MM.1S (cell line): ENCODE data around the gene MCF2L2.
"Not testable (repeated sequence)": the region's sequence is repeated elsewhere in the genome, so short reads cannot be mapped to it uniquely, and the experiment has no call there.

ENCODE experiments used
- DNase-seq: peaks from one replicate; pipeline ENCODE4 v3.0.0-alpha.2; 2015
- H2AFZ ChIP-seq: fragments of 300-600 bp; sonication (generic); 2 replicates; pipeline ENCODE4 v1.6.0; 2016; ENCODE audit warnings: antibody characterized with exemption, low read length
- H3F3A ChIP-seq: fragments of 300-600 bp; sonication (generic); 2 replicates; pipeline ENCODE4 v1.6.1; 2016; ENCODE audit warnings: mild to moderate bottlenecking, antibody characterized with exemption, low read length, moderate library complexity, mixed read lengths; ENCODE audit not compliant: insufficient read depth
- H3K27ac ChIP-seq: fragments of 300-600 bp; sonication (generic); 2 replicates; pipeline ENCODE4 v1.5.1; 2016; ENCODE audit warnings: mild to moderate bottlenecking, low read length
- H3K27me3 ChIP-seq: fragments of 300-600 bp; sonication (generic); replicated peaks from 2 replicates; pipeline ENCODE4 v1.6.0; 2016; ENCODE audit warnings: low read length; ENCODE audit not compliant: insufficient read depth
- H3K36me3 ChIP-seq: fragments of 300-600 bp; sonication (generic); replicated peaks from 2 replicates; pipeline ENCODE4 v1.6.1; 2016; ENCODE audit warnings: mild to moderate bottlenecking, low read length, mixed read lengths; ENCODE audit not compliant: insufficient read depth
- H3K4me1 ChIP-seq: fragments of 300-600 bp; sonication (generic); 2 replicates; pipeline ENCODE4 v1.6.1; 2016; ENCODE audit warnings: low read length, mixed read lengths
- H3K4me2 ChIP-seq: fragments of 300-600 bp; sonication (generic); 2 replicates; pipeline ENCODE4 v1.6.0; 2016; ENCODE audit warnings: low read depth, low read length
- H3K4me3 ChIP-seq: fragments of 300-600 bp; sonication (generic); 2 replicates; pipeline ENCODE4 v1.5.1; 2016; ENCODE audit warnings: low read length, mixed read lengths
- H3K79me2 ChIP-seq: fragments of 300-600 bp; sonication (generic); 2 replicates; pipeline ENCODE4 v1.6.1; 2016; ENCODE audit warnings: mixed run types, low read length, mixed read lengths
- H3K9ac ChIP-seq: fragments of 300-600 bp; sonication (generic); 2 replicates; pipeline ENCODE4 v1.6.1; 2016; ENCODE audit warnings: low read length, mixed read lengths
- H3K9me2 ChIP-seq: fragments of 300-600 bp; sonication (generic); replicated peaks from 2 replicates; pipeline ENCODE4 v1.6.1; 2016; ENCODE audit warnings: mild to moderate bottlenecking, low read length, mixed read lengths; ENCODE audit not compliant: insufficient read depth
- H3K9me3 ChIP-seq: fragments of 300-600 bp; sonication (generic); replicated peaks from 2 replicates; pipeline ENCODE4 v1.6.1; 2016; ENCODE audit warnings: mild to moderate bottlenecking, low read length, mixed read lengths; ENCODE audit not compliant: insufficient read depth
- H4K20me1 ChIP-seq: fragments of 300-600 bp; sonication (generic); 2 replicates; pipeline ENCODE4 v1.6.1; 2016; ENCODE audit warnings: mild to moderate bottlenecking, low read length, moderate library complexity, mixed read lengths; ENCODE audit not compliant: insufficient read depth
- EZH2 ChIP-seq: fragments of 300-600 bp; sonication (generic); optimal IDR thresholded peaks from 2 replicates; pipeline ENCODE3; 2017; ENCODE audit warnings: low read depth, mild to moderate bottlenecking, antibody characterized with exemption, low read length, mixed read lengths
- EZH2phosphoT487 ChIP-seq: fragments of 300-600 bp; sonication (generic); IDR thresholded peaks from 2 replicates; pipeline ENCODE4 v1.6.1; 2018; ENCODE audit warnings: antibody characterized with exemption, low read length
- TF ChIP-seq, protein P1 (sequence below): fragments of 300-600 bp; sonication (generic); IDR thresholded peaks from 2 replicates; pipeline ENCODE4 v1.5.1; 2016; ENCODE audit warnings: antibody characterized with exemption, low read length, mixed read lengths

The MCF2L2 gene

DNA sequence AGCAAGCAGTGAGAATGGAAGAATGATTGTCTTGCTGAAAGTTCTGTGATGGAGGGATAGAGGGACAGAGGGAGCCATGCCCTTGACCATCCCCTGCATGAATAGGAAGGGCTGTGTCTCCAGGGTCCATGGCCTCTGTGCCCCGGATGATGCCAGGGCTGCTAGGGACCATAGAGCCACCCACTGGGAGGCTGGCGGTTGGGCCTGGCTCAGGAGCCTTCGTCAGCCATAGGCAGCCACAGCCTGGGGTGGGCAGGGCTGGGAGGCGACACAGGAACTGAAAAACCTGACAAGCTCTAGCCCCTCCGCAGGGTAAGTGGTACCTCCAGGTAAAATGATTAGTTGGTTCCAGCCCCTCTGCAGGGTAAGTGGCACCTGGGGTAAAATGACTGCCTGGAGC lies 246.8 kb downstream of the MCF2L2 start:
- TF ChIP-seq EZH2phosphoT487: no peak
- H3K27me3 ChIP-seq: no peaks in the 10 kb centered on the region
- no peak overlapping the region for H3K27ac ChIP-seq
- peaks cover 11% of the 10 kb centered on the region for H3K4me1 ChIP-seq
- H3F3A ChIP-seq: no peaks in the 10 kb centered on the region; the same call in 1 of the 2 replicates
- no peak overlapping the region for H3K9ac ChIP-seq
- H3K9me3 ChIP-seq: no peaks in the 10 kb centered on the region
- DNase-seq: no peak
- H3K36me3 ChIP-seq: no peaks in the 10 kb centered on the region
- H4K20me1 ChIP-seq: no peaks in the 10 kb centered on the region
- H3K9me2 ChIP-seq: no peaks in the 10 kb centered on the region
- H2AFZ ChIP-seq: no peak overlapping the region
- no peak overlapping the region for H3K4me3 ChIP-seq
- no peak overlapping the region for H3K4me2 ChIP-seq
- no peaks in the 10 kb centered on the region for H3K79me2 ChIP-seq

DNA sequence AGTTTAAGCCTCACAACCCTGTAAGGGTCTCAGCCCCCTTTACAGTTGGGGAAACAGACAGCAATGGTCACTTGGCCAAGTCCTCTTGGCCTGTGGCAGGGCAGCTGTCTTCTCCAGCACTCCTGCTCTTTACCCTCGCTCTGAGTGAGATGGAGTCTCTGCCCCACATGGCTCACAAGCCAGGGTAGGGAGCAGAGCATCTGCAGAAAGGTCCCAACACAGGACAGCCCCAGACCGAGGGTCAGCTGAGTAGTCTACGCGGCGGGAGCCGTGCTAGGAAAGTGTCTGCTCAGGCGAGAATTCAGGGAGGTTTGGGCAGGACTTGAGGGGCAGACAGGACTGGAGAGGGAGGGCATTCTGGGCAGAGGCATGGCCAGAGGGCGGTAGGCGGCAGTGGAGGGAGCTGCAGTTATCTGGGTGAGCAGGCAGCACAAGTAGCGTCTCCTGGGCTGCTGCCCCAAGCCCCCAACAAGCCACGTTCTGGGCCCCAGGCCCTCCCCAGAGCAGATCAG lies 247.6 kb downstream of the MCF2L2 start:
- Histone ChIP-seq H3K9me2 (no peaks in the 10 kb centered on the region), H3K79me2 (no peaks in the 10 kb centered on the region), H3K9ac (no peak overlapping the region), H2AFZ (no peak overlapping the region), H3K27ac (no peak overlapping the region), H3K27me3 (no peaks in the 10 kb centered on the region), H3K4me2 (no peak overlapping the region), H3K4me1 (peaks cover 8% of the 10 kb centered on the region), H3K4me3 (no peak overlapping the region), H3K36me3 (no peaks in the 10 kb centered on the region), H3F3A (no peaks in the 10 kb centered on the region; the same call in 1 of the 2 replicates), H3K9me3 (no peaks in the 10 kb centered on the region), H4K20me1 (no peaks in the 10 kb centered on the region)
- TF ChIP-seq EZH2: no peak
- TF ChIP-seq EZH2phosphoT487: no peak
- TF ChIP-seq, protein P1, sequence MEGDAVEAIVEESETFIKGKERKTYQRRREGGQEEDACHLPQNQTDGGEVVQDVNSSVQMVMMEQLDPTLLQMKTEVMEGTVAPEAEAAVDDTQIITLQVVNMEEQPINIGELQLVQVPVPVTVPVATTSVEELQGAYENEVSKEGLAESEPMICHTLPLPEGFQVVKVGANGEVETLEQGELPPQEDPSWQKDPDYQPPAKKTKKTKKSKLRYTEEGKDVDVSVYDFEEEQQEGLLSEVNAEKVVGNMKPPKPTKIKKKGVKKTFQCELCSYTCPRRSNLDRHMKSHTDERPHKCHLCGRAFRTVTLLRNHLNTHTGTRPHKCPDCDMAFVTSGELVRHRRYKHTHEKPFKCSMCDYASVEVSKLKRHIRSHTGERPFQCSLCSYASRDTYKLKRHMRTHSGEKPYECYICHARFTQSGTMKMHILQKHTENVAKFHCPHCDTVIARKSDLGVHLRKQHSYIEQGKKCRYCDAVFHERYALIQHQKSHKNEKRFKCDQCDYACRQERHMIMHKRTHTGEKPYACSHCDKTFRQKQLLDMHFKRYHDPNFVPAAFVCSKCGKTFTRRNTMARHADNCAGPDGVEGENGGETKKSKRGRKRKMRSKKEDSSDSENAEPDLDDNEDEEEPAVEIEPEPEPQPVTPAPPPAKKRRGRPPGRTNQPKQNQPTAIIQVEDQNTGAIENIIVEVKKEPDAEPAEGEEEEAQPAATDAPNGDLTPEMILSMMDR: no peak
- no peak for DNase-seq

DNA sequence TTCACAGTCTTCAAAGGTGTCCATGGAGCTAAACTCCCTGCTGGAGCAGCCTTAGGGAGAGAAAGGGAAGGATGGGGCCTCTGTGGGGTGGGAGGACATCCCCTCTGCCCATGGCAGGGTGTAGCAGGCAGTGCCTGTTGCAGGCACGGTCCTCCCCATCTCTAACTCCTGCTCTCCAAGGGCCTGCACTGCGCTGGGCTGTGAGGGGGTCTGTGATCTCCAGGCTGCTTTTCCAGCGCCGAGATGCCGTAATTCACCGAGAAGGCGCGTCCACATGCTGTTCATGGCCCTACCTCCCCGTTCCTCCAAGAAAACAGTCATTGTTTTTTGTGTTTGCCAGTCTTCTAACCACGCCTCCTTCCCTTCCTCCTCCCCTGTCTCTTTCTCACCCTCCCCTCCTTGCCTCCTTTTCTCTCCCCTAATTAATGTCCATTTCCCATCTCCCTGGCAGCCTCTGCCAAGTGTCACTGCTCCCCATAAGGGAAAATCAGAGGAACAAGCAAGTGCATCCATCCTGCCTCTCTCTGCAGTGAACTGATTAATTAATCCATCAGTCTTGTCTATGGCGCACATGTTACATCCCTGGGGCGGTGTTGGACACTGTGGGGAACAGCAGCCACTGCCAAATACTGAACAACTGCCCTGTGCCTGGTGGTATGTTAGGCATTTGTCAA lies 248.2 kb downstream of the MCF2L2 start:
- H3F3A ChIP-seq: no peaks in the 10 kb centered on the region
- no peak overlapping the region for H3K9ac ChIP-seq
- H3K9me3 ChIP-seq: no peaks in the 10 kb centered on the region
- H3K9me2 ChIP-seq: no peaks in the 10 kb centered on the region
- peaks cover 2% of the 10 kb centered on the region for H3K4me1 ChIP-seq
- no peak overlapping the region for H3K4me2 ChIP-seq
- no peak overlapping the region for H3K4me3 ChIP-seq
- no peaks in the 10 kb centered on the region for H4K20me1 ChIP-seq
- no peak overlapping the region for H3K27ac ChIP-seq
- H3K27me3 ChIP-seq: no peaks in the 10 kb centered on the region
- no peak for DNase-seq
- no peaks in the 10 kb centered on the region for H3K79me2 ChIP-seq
- no peaks in the 10 kb centered on the region for H3K36me3 ChIP-seq
- no peak overlapping the region for H2AFZ ChIP-seq
- TF ChIP-seq EZH2 (no peak), EZH2phosphoT487 (no peak)
- TF ChIP-seq, protein P1: no peak

DNA sequence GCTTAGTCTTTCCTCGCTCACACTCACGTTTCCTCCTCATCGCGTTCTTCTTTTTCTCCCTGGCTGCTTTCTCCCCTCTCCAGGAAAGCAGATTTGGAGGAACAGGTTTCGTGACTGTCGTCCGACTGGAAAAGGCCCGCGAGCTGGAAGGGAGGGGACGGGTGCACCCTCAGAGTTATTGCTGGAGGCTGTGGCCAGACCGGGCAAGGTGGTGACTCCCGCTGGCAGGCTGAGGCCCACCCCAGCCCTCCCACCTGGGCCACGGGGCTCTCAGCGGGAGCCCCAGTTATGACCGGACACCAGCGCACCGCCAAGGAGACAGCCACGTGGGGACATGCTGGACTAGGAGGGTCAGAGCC lies 248.9 kb downstream of the MCF2L2 start:
- H3K27me3 ChIP-seq, H3K9me3 ChIP-seq, H3K9me2 ChIP-seq, H2AFZ ChIP-seq, H3K27ac ChIP-seq, DNase-seq, H3K9ac ChIP-seq, H3K4me2 ChIP-seq, H3K4me1 ChIP-seq, H3K4me3 ChIP-seq, H3K36me3 ChIP-seq, H3F3A ChIP-seq, H4K20me1 ChIP-seq, H3K79me2 ChIP-seq: not testable (repeated sequence)
